GM23248 (cell line): Measurements from ENCODE around the gene DNASE1L2. TPM values are rescaled to one million over a fixed set of nuclear protein-coding genes. Genes with fewer than 3 reads are reported as not detected.

ENCODE experiments used
- DNase-seq: peaks from one replicate; pipeline ENCODE4 v3.0.0-alpha.2; 2015
- H2AFZ ChIP-seq: fragments of 200-600 bp; sonication (generic); 2 replicates; pipeline ENCODE4 v1.6.1; 2016; ENCODE audit warnings: antibody characterized with exemption
- H3F3A ChIP-seq: fragments of 200-600 bp; sonication (generic); 2 replicates; pipeline ENCODE4 v1.6.1; 2016; ENCODE audit warnings: mild to moderate bottlenecking, antibody characterized with exemption, mixed run types; ENCODE audit not compliant: insufficient read depth
- H3K27ac ChIP-seq: fragments of 200-600 bp; sonication (generic); 2 replicates; pipeline ENCODE4 v1.5.1; 2016; ENCODE audit warnings: mild to moderate bottlenecking
- H3K27me3 ChIP-seq: fragments of 200-600 bp; sonication (generic); replicated peaks from 2 replicates; pipeline ENCODE4 v1.6.1; 2016; ENCODE audit warnings: mild to moderate bottlenecking; ENCODE audit not compliant: insufficient read depth
- H3K36me3 ChIP-seq: fragments of 200-600 bp; sonication (generic); 2 replicates; pipeline ENCODE4 v1.6.1; 2016; ENCODE audit warnings: low read depth, mild to moderate bottlenecking
- H3K4me1 ChIP-seq: fragments of 200-600 bp; sonication (generic); 2 replicates; pipeline ENCODE4 v1.6.1; 2016; ENCODE audit warnings: mild to moderate bottlenecking; ENCODE audit not compliant: insufficient read depth
- H3K4me2 ChIP-seq: fragments of 200-600 bp; sonication (generic); one replicate; pipeline ENCODE4 v1.6.1; 2016; ENCODE audit warnings: mild to moderate bottlenecking; ENCODE audit not compliant: unreplicated experiment
- H3K4me3 ChIP-seq: fragments of 200-600 bp; sonication (generic); 2 replicates; pipeline ENCODE4 v1.5.1; 2016; ENCODE audit warnings: mild to moderate bottlenecking
- H3K79me2 ChIP-seq: fragments of 200-600 bp; sonication (generic); 2 replicates; pipeline ENCODE4 v1.6.1; 2016; ENCODE audit warnings: mild to moderate bottlenecking; ENCODE audit not compliant: insufficient read depth
- H3K9ac ChIP-seq: fragments of 200-600 bp; sonication (generic); 2 replicates; pipeline ENCODE4 v1.6.1; 2016; ENCODE audit warnings: mild to moderate bottlenecking
- H3K9me2 ChIP-seq: fragments of 200-600 bp; sonication (generic); 2 replicates; pipeline ENCODE4 v1.6.1; 2016; ENCODE audit warnings: mixed run types, mild to moderate bottlenecking, moderate library complexity; ENCODE audit not compliant: insufficient read depth
- H3K9me3 ChIP-seq: fragments of 200-600 bp; sonication (generic); one replicate; pipeline ENCODE4 v1.6.1; 2017; ENCODE audit warnings: low read depth
- H4K20me1 ChIP-seq: fragments of 200-600 bp; sonication (generic); 2 replicates; pipeline ENCODE4 v1.6.0; 2016; ENCODE audit not compliant: insufficient read depth
- EZH2 ChIP-seq: fragments of 200-600 bp; sonication (generic); IDR thresholded peaks from 2 replicates; pipeline ENCODE4 v1.6.1; 2018; ENCODE audit warnings: antibody characterized with exemption, mild to moderate bottlenecking; ENCODE audit not compliant: insufficient read depth, poor library complexity, severe bottlenecking
- EZH2phosphoT487 ChIP-seq: fragments of 200-600 bp; sonication (generic); IDR thresholded peaks from 2 replicates; pipeline ENCODE4 v1.6.1; 2018; ENCODE audit warnings: antibody characterized with exemption, moderate library complexity, mild to moderate bottlenecking, low read depth; ENCODE audit not compliant: insufficient read depth
- WGBS, 2 experiments: methylation state at CpG; one replicate each; pipeline ENCODE4 v1.1.6; 2015 to 2017; ENCODE audit warnings: low lambda C conversion rate in 2 of 2, low coverage in 1 of 2; ENCODE audit errors: missing lambda C conversion rate in 2 of 2; 5-methylcytosine and 5-hydroxymethylcytosine counted together
- in situ Hi-C: fragments of 300-500 bp; cut with MboI; formaldehyde crosslinking; loops from 2 replicates; pipeline ENCODE4 v1.15.0; 2020
- polyA plus RNA-seq: library from polyadenylated mRNA; unstranded; fragments of >200 nt; fragmentation: Nextera tagmentation; extraction: Ambion mirVana; gene quantifications from 2 replicates; pipeline ENCODE4 v1.2.1, GENCODE V29; 2016
- total RNA-seq: library from RNA; depleted of rRNA; stranded (reverse); fragments of >200 nt; shearing (Covaris generic); gene quantifications from 2 replicates; pipeline ENCODE4 v1.2.3, GENCODE V29; 2014

The DNASE1L2 gene
- total and polyA plus RNA-seq, 2 experiments from 2014 or later = 0.89 TPM; not detected in 1

DNA sequence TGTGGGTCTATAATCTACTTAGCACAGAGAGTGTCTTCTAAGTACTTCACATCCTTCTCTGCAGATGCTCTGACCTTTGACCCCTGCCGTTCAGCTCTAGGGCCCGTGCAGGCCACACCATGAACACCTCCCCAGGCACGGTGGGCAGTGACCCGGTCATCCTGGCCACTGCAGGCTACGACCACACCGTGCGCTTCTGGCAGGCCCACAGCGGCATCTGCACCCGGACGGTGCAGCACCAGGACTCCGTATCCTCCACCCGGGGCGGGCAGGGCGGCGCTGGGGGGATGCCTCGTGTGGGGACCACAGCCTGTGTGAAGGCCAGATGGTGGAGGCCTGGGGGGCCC is 30.3 kb upstream of the DNASE1L2 start:
- H3K27ac ChIP-seq = peak overlapping the region; percentile 69
- peak; percentile 40 for DNase-seq
- H3K9ac ChIP-seq = peak overlapping the region; percentile 86
- H3K4me1 ChIP-seq = peaks cover 3% of the 10 kb centered on the region; the same call in 1 of the 2 replicates
- H3K9me2 ChIP-seq = no peaks in the 10 kb centered on the region
- no peak for TF ChIP-seq EZH2
- no peak for TF ChIP-seq EZH2phosphoT487
- no peaks in the 10 kb centered on the region for H3F3A ChIP-seq
- no peaks in the 10 kb centered on the region for H3K9me3 ChIP-seq
- no peaks in the 10 kb centered on the region for H3K27me3 ChIP-seq
- peak overlapping the region; percentile 82 for H3K4me2 ChIP-seq
- peaks cover 16% of the 10 kb centered on the region for H3K79me2 ChIP-seq
- in situ Hi-C loops = no loop called here
- H2AFZ ChIP-seq = peak overlapping the region; percentile 93; the same call in 1 of the 2 replicates
- H3K36me3 ChIP-seq = no peaks in the 10 kb centered on the region
- H4K20me1 ChIP-seq = no peaks in the 10 kb centered on the region
- peak overlapping the region; percentile 83 for H3K4me3 ChIP-seq
- WGBS, 2 experiments = 3% methylated on average over 14 to 16 of the region's 16 CpGs

DNA sequence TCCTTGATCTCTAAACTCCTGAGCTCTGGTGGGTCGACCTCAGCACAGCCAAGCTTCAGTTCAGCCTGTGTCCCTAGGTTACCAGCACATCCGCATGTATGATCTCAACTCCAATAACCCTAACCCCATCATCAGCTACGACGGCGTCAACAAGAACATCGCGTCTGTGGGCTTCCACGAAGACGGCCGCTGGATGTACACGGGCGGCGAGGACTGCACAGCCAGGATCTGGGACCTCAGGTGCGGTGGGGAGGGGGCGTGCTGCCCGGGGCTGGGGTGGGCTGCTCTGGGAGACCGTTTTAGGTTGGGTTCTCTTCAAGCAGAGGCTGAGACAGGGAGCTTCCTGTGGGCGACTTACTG is 29.8 kb upstream of the DNASE1L2 start:
- no peak overlapping the region for H2AFZ ChIP-seq
- no peaks in the 10 kb centered on the region for H4K20me1 ChIP-seq
- peaks cover 3% of the 10 kb centered on the region; the same call in 1 of the 2 replicates for H3K4me1 ChIP-seq
- H3K9me2 ChIP-seq = no peaks in the 10 kb centered on the region
- H3K27me3 ChIP-seq = no peaks in the 10 kb centered on the region
- WGBS, 2 experiments = 89 to 90% methylated on average over 18 of the region's 18 CpGs
- TF ChIP-seq EZH2 (no peak), EZH2phosphoT487 (no peak)
- no peak for DNase-seq
- H3K36me3 ChIP-seq = no peaks in the 10 kb centered on the region
- peak overlapping the region; percentile 86 for H3K9ac ChIP-seq
- no peaks in the 10 kb centered on the region for H3F3A ChIP-seq
- no peak overlapping the region for H3K27ac ChIP-seq
- peak overlapping the region; percentile 82 for H3K4me2 ChIP-seq
- H3K4me3 ChIP-seq = peak overlapping the region; percentile 83
- peaks cover 16% of the 10 kb centered on the region for H3K79me2 ChIP-seq
- in situ Hi-C loops = no loop called here
- H3K9me3 ChIP-seq = no peaks in the 10 kb centered on the region

- in situ Hi-C loops = no loop called here
- Histone ChIP-seq H3K4me1 (peaks cover 3% of the 10 kb centered on the region; the same call in 1 of the 2 replicates), H3K9me2 (no peaks in the 10 kb centered on the region), H3K9me3 (no peaks in the 10 kb centered on the region), H3F3A (no peaks in the 10 kb centered on the region), H4K20me1 (no peaks in the 10 kb centered on the region), H3K9ac (no peak overlapping the region), H3K36me3 (no peaks in the 10 kb centered on the region), H3K4me3 (no peak overlapping the region), H3K27me3 (no peaks in the 10 kb centered on the region), H3K27ac (no peak overlapping the region), H2AFZ (no peak overlapping the region), H3K79me2 (peaks cover 20% of the 10 kb centered on the region), H3K4me2 (no peak overlapping the region)
- TF ChIP-seq EZH2 (no peak), EZH2phosphoT487 (no peak)
- DNase-seq = no peak
- 94 to 95% methylated on average over 22 to 23 of the region's 23 CpGs for WGBS, 2 experiments
Observed at GRCh38 chr16:2206780-2207433, 29.3 kb upstream of the DNASE1L2 start.

DNA sequence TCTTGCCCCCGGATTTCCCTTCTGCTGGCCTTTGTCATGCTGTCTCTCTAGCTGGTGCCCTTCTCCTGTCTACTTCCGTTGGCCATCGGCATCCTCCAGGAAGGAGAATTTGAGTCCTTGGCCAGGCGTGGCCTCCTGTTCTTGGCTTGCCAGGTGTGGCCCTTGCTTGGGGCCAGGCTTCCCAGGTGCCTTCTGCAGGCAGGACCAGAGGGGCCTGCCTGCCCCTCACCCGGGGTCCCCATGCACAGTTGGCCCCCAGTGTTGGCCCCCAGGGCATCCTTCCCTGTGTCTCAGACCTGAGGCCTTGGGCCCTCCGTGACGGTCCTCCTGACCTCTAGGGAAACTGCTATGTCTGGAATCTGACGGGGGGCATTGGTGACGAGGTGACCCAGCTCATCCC is 28.4 kb upstream of the DNASE1L2 start:
- Histone ChIP-seq H3F3A (no peaks in the 10 kb centered on the region), H3K27me3 (no peaks in the 10 kb centered on the region), H3K27ac (no peak overlapping the region), H3K36me3 (no peaks in the 10 kb centered on the region), H3K9ac (no peak overlapping the region), H3K4me1 (peaks cover 7% of the 10 kb centered on the region), H4K20me1 (no peaks in the 10 kb centered on the region), H3K4me3 (no peak overlapping the region), H3K9me2 (no peaks in the 10 kb centered on the region), H3K79me2 (peaks cover 30% of the 10 kb centered on the region), H3K9me3 (no peaks in the 10 kb centered on the region), H3K4me2 (no peak overlapping the region), H2AFZ (no peak overlapping the region)
- WGBS, 2 experiments = 88 to 91% methylated on average over 6 to 9 of the region's 9 CpGs
- no peak for DNase-seq
- TF ChIP-seq EZH2 (no peak), EZH2phosphoT487 (no peak)
- in situ Hi-C loops = no loop called here
